Esophagus mucosa (tissue), 1 donor: Measurements from ENCODE around the gene AADACL2. TPM values are rescaled to one million over a fixed set of nuclear protein-coding genes. Genes with fewer than 3 reads are reported as not detected.
"Not testable (repeated sequence)": the region's sequence is repeated elsewhere in the genome, so short reads cannot be mapped to it uniquely, and the experiment has no call there.

Experiments
- ATAC-seq: fragments of 200-7000 bp; cut with Tn5 transposase; one replicate; pipeline ENCODE4 v1.9.1; 2020
- total RNA-seq: library from RNA; stranded (reverse); gene quantifications from one replicate; pipeline ENCODE4 v1.2.4, GENCODE V29; 2023
- donor health status: DM: yes; HTN: yes; CAD: no.

The AADACL2 gene, protein sequence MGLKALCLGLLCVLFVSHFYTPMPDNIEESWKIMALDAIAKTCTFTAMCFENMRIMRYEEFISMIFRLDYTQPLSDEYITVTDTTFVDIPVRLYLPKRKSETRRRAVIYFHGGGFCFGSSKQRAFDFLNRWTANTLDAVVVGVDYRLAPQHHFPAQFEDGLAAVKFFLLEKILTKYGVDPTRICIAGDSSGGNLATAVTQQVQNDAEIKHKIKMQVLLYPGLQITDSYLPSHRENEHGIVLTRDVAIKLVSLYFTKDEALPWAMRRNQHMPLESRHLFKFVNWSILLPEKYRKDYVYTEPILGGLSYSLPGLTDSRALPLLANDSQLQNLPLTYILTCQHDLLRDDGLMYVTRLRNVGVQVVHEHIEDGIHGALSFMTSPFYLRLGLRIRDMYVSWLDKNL
- not detected for total RNA-seq

DNA sequence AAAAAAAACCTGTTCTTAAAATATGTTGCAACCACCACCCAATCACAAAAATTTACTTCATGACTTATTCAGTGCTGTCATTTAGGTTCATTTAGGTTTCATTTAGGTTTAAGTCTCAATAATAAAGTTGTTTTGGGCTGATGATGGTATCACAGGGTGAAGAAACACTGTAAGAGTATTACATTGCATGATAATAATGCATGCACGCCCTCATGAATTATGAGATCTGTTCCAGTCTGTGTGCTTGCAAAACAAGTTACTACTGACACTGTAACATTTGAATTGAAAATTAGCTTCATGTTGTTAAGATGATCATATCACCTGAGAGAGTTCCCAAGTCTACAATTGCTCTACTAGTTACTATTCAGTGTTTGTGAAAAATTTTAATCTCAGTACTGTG lies at the start of gene AADACL2:
Gene AADACL2, plus strand, starts transcription at position 315 of the 400 bp plus-strand sequence. CDS start 109 bp downstream, outside the sequence.
- ATAC-seq, result peak; percentile 78

- ATAC-seq, result no peak
Observed at GRCh38 chr3:151684094-151684493, 49.6 kb upstream of the AADACL2 start.

DNA sequence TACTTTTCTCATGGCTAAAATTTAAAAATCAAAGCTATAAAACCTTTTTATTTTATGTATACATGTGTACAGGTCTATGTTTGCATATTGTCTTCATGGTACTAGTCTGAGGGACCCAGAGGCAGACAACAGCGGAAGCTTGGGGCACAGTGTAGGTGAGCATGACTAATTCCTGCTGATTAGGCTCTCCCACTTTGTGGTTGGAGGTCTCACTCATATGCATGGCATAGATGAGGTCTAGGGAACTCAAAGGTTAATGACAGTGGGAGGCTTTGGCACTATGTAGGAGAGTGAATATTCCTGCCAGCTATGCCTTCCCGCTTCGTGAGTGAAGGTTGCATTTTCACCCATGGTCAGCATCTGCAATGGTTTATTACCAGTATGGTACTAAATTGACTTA lies 47.5 kb upstream of the AADACL2 start:
- ATAC-seq, result no peak

DNA sequence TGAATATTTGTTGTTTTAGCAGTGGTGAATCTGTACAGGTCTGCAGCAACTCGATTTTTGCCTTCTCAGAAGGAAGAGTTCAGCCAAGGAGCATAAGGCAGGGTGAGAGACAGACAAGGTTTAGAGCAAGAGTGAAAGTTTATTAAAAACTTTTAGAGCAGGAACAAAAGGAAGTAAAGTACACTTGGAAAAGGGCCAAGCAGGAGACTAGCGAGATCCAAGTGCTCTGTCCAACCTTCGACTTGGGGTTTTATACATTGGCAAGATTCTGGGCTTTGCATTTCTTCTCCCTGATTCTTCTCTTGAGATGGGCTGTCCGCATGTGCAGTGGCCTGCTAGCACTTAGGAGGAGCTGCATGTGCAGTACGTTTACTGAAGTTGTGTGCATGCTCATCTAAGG lies 46.7 kb upstream of the AADACL2 start:
- no peak for ATAC-seq

- ATAC-seq, result no peak
Observed at GRCh38 chr3:151688571-151688970, 45.2 kb upstream of the AADACL2 start.

GRCh38 chr3:151690645-151691044 lies 43.1 kb upstream of the AADACL2 start:
- ATAC-seq, result no peak

- no peak for ATAC-seq
Observed at GRCh38 chr3:151697496-151697895, 36.2 kb upstream of the AADACL2 start.

DNA sequence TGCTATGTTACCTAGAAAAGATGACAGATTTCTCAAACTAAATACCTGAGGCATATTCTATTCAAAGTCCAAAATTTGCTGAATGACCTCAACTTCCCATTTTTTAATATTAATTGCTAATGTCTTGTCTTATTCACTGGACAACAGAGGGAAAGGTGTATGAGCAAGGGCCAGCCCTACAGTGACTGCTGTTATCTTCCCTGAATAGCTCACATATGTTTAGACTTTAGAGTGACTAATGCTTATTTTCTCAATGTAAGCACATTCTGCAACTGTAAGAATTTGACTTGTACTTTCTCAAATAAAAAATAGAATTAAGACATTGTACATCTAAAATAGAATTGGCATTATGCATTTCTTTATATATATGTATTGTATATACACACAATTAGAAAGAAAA lies 26.5 kb upstream of the AADACL2 start:
- no peak for ATAC-seq

- ATAC-seq, result no peak
Observed at GRCh38 chr3:151708868-151709267, 24.9 kb upstream of the AADACL2 start.

DNA sequence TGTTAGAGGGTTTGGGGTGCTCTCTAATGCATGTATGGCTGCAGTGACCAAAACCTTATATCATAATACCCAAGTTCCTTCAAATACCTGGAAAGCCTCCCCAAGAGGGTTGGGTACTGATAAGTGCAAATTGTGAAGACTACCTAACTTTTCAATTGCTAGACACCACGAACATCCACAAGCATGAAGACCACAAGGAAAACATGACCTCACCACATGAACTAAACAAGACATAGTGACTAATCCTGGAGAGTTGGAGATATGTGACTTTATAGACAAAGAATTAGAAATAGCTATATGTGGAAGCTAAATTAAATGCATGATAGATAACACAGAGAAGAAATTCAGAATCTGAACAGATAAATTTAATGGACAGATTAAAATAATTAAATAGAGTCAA lies 23.9 kb upstream of the AADACL2 start:
- no peak for ATAC-seq

DNA sequence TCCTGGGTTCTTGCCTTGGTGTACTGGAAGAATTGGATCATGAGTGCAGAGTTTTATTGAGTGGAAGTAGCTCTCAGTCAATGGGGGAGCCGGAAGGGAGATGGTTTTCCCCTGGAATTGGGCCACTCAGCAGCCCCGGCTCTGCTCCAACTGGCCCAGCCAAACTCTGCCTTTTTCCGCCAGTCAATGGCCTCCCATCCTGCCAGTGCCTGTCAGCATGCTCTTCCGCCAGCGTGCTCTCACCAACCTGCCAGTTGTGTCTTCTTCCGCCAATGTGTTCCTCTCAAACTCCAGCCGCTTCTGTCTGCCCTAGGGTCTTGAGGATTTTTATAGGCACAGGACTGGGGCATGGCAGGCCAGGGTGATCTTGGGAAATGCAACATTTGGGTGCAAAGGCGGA lies 12.4 kb upstream of the AADACL2 start:
- ATAC-seq, result no peak

DNA sequence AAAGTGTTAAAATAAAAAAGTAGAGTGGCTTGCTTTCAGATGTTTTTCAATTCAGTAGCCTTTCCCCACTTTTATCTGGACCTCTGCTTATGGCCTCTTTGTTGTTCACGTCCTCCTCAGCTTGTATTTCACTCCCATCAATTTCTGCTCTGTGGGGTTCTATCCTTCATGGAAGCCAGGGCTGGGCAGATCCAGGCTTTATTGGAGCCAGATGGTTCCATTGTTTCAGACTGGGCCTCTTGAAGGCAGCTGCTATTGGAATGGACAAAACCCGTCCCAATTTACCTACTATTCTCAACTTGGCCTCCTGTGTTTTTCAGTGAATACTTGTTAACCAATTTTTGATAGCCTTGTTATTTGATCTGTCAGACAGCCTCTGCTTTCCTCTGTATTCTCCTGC lies 10.9 kb upstream of the AADACL2 start:
- ATAC-seq, result no peak

DNA sequence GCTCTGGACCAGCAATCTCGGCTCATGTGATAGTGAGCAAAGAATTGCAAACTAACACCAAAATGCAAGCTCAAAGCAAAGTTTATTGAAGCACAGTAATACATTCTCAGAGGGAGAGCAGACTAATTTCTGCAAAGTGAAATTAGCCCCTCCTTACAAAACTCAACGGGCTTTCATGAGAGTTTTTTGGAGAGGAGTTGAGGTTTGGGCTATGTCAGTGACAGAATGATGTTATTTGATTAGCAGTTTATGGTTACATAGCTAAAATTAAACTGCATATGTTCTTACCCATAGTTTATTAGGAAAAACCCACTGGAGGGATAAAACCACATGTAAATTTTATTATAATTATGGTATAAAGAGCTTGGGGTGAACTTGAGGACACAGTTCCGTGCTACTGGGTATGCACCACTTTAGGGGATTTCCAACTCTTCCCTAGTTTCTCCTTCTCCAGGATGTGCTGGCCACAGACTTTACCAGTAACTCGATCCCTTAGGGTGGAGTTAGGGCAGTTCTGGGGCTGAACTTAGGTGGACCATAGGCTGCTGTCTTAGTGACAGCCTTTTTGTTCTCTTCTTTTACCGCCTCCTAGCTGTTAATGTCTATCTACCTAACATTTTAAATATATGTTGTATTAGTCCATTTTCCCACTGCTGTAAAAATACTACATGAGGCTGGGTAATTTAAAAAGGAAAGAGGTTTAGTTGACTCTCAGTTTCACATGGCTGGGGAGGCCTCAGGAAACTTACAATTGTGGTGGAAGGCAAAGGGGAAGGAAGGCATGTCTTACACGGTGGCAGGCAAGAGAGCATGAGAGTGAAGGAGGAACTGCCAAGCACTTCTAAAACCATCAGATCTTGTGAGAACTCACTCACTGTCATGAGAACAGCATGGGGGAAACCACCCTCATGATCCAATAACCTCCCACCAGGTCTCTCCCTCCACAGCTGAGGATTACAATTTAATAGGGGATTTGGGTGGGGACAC lies 8.9 kb upstream of the AADACL2 start:
- ATAC-seq, result no peak

DNA sequence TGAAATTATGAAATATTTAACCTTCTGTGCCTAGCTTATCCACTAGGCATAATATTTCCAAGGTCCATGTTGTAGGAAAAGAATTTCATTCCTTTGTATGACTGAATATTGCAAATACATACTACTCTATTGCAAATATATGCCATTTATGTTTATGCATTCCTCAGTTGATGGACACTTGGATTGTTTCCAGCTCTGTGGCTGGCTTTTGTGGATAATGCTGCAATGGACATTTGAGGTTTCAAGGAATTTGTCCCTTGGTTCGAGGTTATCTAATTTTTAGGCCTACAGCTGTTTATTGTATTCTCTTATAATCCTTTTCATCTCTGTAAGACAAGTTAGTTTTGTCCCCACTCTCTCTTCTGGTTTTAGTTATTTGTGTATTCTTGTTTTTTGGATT lies 7.7 kb upstream of the AADACL2 start:
- ATAC-seq, result no peak

GRCh38 chr3:151732861-151733260 lies 866 bp upstream of the AADACL2 start:
- no peak for ATAC-seq

GRCh38 chr3:151740581-151740980 lies 6.9 kb downstream of the AADACL2 start:
- no peak for ATAC-seq

DNA sequence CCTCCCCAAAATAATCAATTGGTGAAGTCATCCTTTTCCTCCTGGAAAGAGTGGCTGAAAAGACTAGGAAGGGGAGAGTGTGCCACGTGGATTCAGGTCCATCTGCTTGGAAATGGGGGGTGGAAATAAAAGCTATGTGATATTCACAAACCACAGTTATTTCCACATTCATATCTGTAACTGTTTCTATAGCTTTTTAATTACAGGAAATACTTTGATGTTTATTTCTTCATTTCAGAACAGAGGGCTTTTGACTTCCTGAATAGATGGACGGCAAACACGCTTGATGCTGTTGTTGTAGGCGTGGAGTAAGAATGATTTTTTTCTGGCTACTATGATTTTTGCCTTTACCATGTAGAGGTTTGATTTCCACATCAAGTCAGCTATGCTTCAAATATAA lies 10.1 kb downstream of the AADACL2 start:
- ATAC-seq, result no peak

- peak; percentile 44 for ATAC-seq
Observed at GRCh38 chr3:151750181-151750580, 16.5 kb downstream of the AADACL2 start.

GRCh38 chr3:151750678-151751077 lies 17.0 kb downstream of the AADACL2 start:
- ATAC-seq, result no peak

DNA sequence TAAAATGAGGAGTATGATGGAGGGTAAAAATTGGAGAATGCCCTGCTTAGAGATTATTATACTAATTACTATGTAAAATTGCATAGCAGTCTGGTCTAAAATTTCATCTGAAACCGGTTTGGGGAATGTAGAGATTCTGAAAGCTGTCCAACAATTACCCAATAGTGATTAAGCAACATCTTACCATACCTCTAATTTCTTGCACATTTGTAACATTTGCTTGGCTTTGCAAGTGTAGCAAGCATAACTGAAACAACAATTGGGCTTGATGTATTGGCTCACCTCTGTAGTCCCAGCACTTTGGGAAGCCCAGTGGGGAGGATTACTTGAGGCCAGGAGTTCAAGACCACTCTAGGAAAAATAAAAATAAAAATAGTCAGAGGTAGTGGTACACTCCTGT lies 17.4 kb downstream of the AADACL2 start:
- peak; percentile 87 for ATAC-seq

- peak; percentile 61 for ATAC-seq
Observed at GRCh38 chr3:151753846-151754245, 20.1 kb downstream of the AADACL2 start.

GRCh38 chr3:151761581-151761980 lies 27.9 kb downstream of the AADACL2 start:
- ATAC-seq, result no peak

- not testable (repeated sequence) for ATAC-seq
Observed at GRCh38 chr3:151764699-151765098, 31.0 kb downstream of the AADACL2 start.

DNA sequence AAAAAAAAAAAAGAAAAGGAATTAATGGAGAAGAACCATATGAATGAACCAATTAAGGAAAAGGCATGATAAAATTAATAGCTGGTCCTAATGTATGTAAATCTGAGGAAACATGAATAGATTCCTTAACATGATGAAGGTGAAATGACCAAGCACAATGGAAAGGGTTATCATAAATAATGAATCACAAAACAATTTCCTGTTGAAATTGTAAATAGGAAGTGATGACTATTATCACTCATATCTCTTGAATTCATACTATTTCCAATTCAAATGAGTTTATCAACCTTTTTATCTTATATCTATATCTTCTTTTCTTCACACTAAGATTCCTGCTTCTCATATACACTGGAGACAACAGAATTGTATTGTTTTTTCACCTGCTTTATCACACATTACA lies 32.0 kb downstream of the AADACL2 start:
- no peak for ATAC-seq
